ENCODE data around the gene TCF25.

Gene TCF25

DNA sequence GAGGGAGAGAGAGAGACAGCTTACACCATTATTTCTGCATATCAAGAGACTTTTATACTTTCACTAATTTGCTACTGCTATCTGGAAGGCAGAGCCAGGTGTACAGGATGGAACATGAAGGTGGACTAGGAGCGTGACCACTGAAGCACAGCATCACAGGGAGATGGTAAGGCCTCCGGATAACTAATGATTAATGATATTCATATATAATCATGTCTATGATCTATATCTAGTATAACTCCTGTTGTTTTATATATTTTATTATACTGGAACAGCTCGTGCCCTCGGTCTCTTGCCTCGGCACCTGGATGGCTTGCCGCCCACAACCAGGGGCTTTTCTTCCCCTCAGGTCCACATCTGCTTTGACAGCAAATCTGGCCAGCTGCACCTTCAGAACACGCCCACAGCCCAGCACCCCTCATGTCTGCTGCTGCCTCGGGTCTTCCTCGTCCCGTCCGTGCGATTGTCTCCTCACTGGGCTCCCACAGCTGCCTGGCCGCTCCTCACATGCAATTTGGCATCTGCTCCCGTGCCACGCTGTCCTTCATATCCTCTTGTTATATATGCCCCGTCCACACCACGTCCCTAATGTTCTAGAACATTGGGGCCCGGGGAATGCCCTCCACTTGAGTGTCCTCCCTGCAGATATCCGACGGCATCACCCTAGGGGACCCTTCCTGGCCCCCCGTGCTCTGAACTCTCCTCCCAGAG lies 64.9 kb downstream of the TCF25 start:
- DNase-seq (ENCODE audit: low read depth in 2 of 3, low spot score in 2 of 3), result no peak

GRCh38 chr16:89944773-89945172 lies 71.4 kb downstream of the TCF25 start:
- DNase-seq (ENCODE audit: low read depth in 2 of 3, low spot score in 2 of 3), result no peak

- DNase-seq (ENCODE audit: low read depth in 2 of 3, low spot score in 2 of 3), result no peak
Measured at GRCh38 chr16:89945654-89946053, 72.3 kb downstream of the TCF25 start.

DNA sequence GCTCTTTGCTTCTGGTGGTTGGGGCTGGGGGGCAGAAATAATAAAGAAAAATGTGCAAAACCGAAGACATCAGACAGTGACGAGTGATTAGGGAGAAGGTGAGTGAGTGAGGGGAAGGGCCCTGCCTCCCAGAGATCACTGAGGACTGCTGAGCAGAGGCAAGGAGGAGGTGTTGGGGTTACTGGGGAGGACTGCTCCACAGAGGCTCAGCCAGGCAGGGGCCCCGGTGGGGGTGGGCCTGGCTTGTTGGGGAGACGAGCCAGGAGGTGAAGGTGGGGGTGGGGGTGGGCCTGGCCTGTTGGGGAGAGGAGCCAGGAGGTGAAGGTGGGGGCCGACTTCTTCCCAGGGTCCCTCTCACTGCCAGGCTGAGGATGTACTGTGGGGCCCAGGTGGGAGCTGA lies 73.1 kb downstream of the TCF25 start:
- no peak for DNase-seq (ENCODE audit: low read depth in 2 of 3, low spot score in 2 of 3)

DNA sequence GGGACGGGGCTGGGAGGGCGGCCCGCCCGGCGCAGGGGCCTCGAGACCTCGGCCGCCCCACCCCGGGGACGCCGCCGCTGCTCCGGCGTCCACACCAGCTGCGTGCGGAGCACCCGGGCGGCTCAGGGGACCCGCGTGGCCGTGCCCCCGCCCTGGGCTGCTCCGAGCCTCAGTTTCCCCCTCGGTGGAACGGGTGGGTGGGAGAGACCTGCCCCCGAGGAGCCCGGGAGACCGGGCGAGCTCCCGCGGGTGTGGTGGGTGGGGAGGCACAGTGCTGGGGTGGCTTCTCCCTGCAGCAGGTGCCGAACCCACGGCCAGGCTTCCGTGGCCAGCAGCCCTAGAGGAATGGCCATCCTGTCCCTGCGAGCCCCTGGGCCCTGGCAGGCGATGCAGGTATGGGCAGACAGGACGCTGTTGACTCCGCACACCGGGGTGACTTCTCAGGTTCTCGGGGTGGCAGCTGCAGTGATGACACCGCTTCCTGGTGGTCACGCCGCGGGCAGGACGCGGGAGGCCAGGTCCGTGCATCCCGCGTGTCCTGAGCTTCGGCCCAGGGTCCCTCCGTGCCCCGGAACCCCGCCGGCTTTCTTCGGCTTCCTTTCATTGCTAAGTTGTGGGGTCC lies 75.8 kb downstream of the TCF25 start:
- DNase-seq (ENCODE audit: low read depth in 2 of 3, low spot score in 2 of 3), result no peak

GRCh38 chr16:89949756-89950155 lies 76.4 kb downstream of the TCF25 start:
- no peak for DNase-seq (ENCODE audit: low read depth in 2 of 3, low spot score in 2 of 3)

GRCh38 chr16:89951509-89951908 lies 78.1 kb downstream of the TCF25 start:
- DNase-seq (ENCODE audit: low read depth in 2 of 3, low spot score in 2 of 3), result no peak

DNA sequence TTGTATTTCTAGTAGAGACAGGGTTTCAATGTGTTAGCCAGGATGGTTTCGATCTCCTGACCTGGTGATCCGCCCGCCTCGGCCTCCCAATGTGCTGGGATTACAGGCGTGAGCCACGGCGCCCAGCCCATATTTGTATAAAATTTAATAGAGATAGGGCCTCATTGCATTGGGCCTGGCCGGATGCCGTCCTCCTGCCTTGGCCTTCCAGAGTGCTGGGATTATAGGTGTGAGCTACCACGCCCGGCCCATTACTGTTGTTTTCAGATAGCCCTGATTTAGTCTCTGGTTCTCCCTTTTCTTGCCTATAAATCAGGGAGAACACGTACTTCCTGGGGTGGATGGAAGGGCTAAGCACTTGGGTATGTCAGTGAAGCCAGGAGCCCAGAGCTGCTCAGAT lies 78.7 kb downstream of the TCF25 start:
- no peak for DNase-seq (ENCODE audit: low read depth in 2 of 3, low spot score in 2 of 3)

DNA sequence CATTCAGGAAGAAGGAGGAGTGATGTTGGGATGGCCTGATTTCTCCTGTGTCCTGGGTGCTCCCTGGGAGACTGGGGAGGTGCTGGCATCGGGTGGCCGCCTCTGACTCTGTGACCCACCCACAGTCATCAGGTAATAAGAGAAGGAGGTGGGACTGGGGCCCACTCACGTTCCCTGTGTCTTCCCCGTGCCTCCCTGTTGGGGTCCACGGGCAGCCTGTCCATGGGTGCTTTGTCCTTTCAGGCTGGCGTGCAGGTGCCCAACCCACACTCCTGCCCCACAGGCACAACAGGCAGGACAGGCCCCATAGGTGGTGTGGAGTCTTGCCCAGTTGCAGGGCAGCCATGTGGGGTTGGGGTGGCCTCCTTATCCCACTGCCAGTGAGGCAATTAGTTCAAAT lies 79.2 kb downstream of the TCF25 start:
- DNase-seq (ENCODE audit: low read depth in 2 of 3, low spot score in 2 of 3), result no peak

DNA sequence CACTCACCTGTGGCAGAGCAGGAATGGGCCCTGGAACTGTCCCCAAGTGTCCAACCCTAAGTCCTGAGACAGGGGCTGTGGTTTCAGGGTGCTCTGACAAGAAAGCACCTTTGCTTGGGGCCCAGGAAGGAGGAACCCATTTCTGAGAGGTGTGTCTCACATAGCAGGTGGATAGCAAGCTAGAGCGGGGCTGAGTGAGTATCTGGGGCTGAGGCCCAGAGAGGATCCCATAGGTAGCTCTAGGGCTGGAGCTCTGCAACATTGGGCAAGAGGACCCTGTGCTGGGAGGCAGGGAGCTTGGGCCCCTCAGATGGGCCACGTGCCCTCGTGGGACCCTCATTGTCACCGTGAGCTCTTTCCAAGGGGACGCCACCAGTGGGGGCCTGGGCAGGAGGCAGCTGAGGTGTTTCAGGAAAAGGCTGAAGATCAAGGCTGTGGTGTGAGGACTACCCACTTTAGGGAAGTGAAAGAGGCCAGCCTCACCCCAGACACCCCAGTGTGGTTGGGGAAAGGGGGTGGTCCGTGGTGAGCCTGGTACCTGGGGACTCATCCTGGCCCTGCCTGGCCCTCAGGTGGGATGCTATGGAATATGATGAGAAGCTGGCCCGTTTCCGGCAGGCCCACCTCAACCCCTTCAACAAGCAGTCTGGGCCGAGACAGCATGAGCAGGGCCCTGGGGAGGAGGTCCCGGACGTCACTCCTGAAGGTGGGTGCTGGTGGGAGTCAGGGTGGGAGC lies 80.4 kb downstream of the TCF25 start:
- DNase-seq (ENCODE audit: low read depth in 2 of 3, low spot score in 2 of 3), result no peak

GRCh38 chr16:89954462-89954861 lies 81.1 kb downstream of the TCF25 start:
- no peak for DNase-seq (ENCODE audit: low read depth in 2 of 3, low spot score in 2 of 3)

GRCh38 chr16:89955001-89955685 lies 81.8 kb downstream of the TCF25 start:
- no peak for DNase-seq (ENCODE audit: low read depth in 2 of 3, low spot score in 2 of 3)

- DNase-seq (ENCODE audit: low read depth in 2 of 3, low spot score in 2 of 3), result no peak
Measured at GRCh38 chr16:89956505-89957215, 83.3 kb downstream of the TCF25 start.

DNA sequence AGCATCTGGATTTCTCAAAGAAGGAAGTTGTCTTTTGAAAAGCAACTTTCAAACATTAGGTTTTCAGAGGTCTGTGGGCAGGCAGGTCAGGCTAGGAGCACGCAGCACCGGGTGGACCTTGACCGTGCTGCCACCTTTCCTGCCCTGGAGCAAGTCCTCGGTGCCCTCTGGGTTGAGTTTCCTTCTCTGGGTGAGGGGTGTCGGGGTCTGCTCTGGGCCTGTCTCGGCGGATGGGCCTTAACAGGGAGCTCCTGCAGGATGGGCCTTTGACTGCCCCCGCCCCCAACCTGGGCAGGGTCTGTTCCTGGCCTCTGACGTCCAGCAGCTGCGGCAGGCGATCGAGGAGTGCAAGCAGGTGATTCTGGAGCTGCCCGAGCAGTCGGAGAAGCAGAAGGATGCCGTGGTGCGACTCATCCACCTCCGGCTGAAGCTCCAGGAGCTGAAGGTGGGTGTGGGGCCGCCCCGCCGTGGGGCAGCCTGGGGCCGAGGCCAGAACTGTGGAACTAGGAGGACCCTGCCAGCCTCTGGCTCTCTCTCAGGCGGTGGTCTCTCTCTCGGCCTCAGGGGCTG lies 83.9 kb downstream of the TCF25 start:
- no peak for DNase-seq (ENCODE audit: low read depth in 2 of 3, low spot score in 2 of 3)

GRCh38 chr16:89958068-89958467 lies 84.7 kb downstream of the TCF25 start:
- DNase-seq (ENCODE audit: low read depth in 2 of 3, low spot score in 2 of 3), result no peak

DNA sequence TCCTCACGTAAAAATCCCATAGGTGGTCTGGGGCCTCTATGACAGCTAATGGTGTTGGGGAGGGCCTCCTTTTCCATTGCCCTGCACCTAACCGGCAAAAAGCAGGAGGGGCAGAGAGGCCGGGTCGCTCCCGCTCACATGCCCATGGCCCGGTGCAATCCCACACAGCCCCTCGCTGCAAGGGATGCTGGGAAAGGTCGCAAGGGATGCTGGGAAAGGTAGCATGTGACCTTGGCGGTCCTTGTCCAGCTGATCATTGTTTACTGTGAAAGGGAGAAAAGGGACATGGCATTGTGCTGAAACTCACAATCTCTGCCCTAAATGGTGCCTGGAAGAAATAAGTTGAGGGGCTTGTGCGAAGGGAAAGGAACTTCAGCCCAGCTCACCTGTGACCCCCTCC lies 85.2 kb downstream of the TCF25 start:
- no peak for DNase-seq (ENCODE audit: low read depth in 2 of 3, low spot score in 2 of 3)

DNA sequence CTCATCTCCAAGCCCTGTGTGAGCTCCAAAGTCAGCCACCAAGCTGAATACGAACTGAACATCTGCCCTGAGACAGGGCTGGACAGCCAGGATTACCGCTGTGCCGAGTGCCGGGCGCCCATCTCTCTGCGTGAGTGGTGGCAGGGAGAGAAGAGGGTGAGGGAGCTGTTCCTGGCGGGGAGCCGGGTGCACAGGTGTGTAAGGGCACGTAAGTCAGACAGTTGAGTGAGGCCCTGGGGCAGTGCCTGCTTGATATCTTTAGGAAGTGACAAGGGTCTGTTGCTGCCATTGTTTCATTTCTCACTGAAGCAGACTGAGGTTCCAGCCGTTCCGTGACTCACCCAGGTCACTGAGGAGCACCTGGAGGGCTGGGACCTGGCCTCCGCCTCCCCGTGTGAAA lies 87.6 kb downstream of the TCF25 start:
- DNase-seq (ENCODE audit: low read depth in 2 of 3, low spot score in 2 of 3), result no peak
